T-helper 2 cell (primary cell): ENCODE results near the gene OR4C13.
"Not testable (repeated sequence)": the region's sequence is repeated elsewhere in the genome, so short reads cannot be mapped to it uniquely, and the experiment has no call there.

Experiments
- DNase-seq, 5 experiments: peaks; one replicate each; pipeline versions ENCODE4 v3.0.0 to v3.0.0-alpha.2; 2012 to 2022
- total RNA-seq, 2 donors: gene quantifications; one replicate each; lab custom pipeline; 2026; lab: John Stamatoyannopoulos, UW

OR4C13 gene
- 0 reads per million in 2 donors for total RNA-seq

- no peak for DNase-seq
These were observed at the start of gene OR4C13 for GRCh38 chr11:49952091-49952490. Gene OR4C13, plus strand, starts transcription at chr11:49952391. Its CDS starts 32 bp downstream, at chr11:49952423.

GRCh38 chr11:49911516-49911915 is 40.7 kb upstream of the OR4C13 start:
- DNase-seq, result not testable (repeated sequence)

GRCh38 chr11:49948701-49949100 is 3.5 kb upstream of the OR4C13 start:
- DNase-seq, result not testable (repeated sequence)

GRCh38 chr11:49973439-49973838 is 21.2 kb downstream of the OR4C13 start:
- not testable (repeated sequence) for DNase-seq

- not testable (repeated sequence) for DNase-seq
These were observed 30.2 kb downstream of the OR4C13 start, which contains the start of gene OR4C12 for GRCh38 chr11:49982435-49982834. Gene OR4C12, minus strand, starts transcription at chr11:49982535. Its CDS starts 34 bp downstream, at chr11:49982501.

GRCh38 chr11:49995565-49995964 is 43.4 kb downstream of the OR4C13 start:
- peak in 1 of 5 experiments; percentile 61 for DNase-seq
